ENCODE results near the gene MAP2. TPM values are rescaled to one million over a fixed set of nuclear protein-coding genes. Genes with fewer than 3 reads are reported as not detected.

Gene MAP2
- total and polyA plus RNA-seq, 4 donors: 0.70 to 4.2 (median 1.9) TPM

DNA sequence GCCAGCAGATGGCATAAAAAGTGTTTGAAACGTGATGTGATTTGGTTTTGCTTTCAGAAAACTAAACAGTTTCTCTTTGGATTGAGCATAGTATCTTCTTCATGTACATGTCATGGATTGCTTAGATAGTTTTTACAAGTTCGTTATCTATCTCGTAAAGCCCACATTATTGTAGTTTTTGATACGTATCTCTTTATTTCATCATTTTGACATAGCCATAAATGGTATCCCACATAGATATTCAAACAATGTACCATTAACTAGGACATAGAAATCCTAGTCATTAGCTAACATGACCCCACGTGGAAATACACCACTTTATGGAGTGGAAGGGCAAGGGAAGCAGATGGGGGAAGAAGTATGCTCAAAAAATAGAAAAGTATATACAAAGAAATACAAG, 93.6 kb downstream of the MAP2 start (continued):
- TF ChIP-seq, protein P1, sequence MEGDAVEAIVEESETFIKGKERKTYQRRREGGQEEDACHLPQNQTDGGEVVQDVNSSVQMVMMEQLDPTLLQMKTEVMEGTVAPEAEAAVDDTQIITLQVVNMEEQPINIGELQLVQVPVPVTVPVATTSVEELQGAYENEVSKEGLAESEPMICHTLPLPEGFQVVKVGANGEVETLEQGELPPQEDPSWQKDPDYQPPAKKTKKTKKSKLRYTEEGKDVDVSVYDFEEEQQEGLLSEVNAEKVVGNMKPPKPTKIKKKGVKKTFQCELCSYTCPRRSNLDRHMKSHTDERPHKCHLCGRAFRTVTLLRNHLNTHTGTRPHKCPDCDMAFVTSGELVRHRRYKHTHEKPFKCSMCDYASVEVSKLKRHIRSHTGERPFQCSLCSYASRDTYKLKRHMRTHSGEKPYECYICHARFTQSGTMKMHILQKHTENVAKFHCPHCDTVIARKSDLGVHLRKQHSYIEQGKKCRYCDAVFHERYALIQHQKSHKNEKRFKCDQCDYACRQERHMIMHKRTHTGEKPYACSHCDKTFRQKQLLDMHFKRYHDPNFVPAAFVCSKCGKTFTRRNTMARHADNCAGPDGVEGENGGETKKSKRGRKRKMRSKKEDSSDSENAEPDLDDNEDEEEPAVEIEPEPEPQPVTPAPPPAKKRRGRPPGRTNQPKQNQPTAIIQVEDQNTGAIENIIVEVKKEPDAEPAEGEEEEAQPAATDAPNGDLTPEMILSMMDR (IDR thresholded peaks at IDR 0.05; ENCODE audit: low read depth, low read length, missing input control): no peak
- no peak for TF ChIP-seq YY1 (IDR thresholded peaks at IDR 0.05)

DNA sequence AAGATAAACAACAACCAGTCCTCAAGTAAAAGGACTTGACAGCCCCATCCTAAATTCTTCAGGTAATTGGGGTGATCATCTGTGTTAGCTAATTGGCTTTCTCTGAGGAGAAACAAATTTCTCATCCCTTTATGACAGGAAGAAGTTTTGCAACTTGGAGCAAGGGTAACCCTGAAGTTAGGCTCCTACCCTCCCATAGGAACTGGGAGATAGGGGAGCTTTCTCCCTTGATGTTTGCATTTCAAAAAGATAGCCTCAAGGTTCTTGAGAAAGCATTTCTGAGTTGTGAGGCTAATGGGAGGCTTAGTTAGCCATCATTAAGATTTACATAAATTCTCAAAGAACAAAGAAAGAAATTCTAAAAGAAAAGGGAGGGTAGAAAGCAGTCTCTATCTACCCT, 95.4 kb downstream of the MAP2 start:
- Histone ChIP-seq H3K9ac (ENCODE audit: low read depth in 1 of 2, low read length in 2 of 2) (no peak overlapping the region), H3K9me3 (ENCODE audit: control insufficient read depth in 4 of 4, low read length in 3 of 4) (no peaks in the 10 kb centered on the region), H3K4me3 (ENCODE audit: low read depth in 1 of 3, low read length in 3 of 3) (no peak overlapping the region), H3K4me1 (ENCODE audit: control insufficient read depth in 4 of 4, insufficient read depth in 4 of 4, low read length in 3 of 4) (no peaks in the 10 kb centered on the region), H3K36me3 (ENCODE audit: control insufficient read depth in 4 of 4, insufficient read depth in 3 of 4, low read depth in 1 of 4, low read length in 3 of 4) (no peaks in the 10 kb centered on the region), H3K27ac (ENCODE audit: low read depth in 1 of 2, low read length in 2 of 2) (no peak overlapping the region), H3K27me3 (ENCODE audit: control insufficient read depth in 4 of 4, insufficient read depth in 4 of 4, low read length in 3 of 4) (no peaks in the 10 kb centered on the region)
- TF ChIP-seq NR2F2 (IDR thresholded peaks at IDR 0.05) (no peak), SP1 (IDR thresholded peaks at IDR 0.05) (no peak), GABPA (IDR thresholded peaks at IDR 0.05 in 1 of 2, conservative IDR thresholded peaks at IDR 0.05 in 1 of 2) (no peak), YY1 (IDR thresholded peaks at IDR 0.05) (no peak), EGR1 (IDR thresholded peaks at IDR 0.05; ENCODE audit: low read depth in 2 of 2) (no peak), FOXA2 (IDR thresholded peaks at IDR 0.05) (no peak), FOXA1 (IDR thresholded peaks at IDR 0.05) (no peak), TAF1 (conservative IDR thresholded peaks at IDR 0.05) (no peak), RXRA (IDR thresholded peaks at IDR 0.05) (no peak), HNF4G (IDR thresholded peaks at IDR 0.05) (no peak), HNF4A (conservative IDR thresholded peaks at IDR 0.05) (no peak), JUND (IDR thresholded peaks at IDR 0.05) (no peak), RAD21 (IDR thresholded peaks at IDR 0.05) (no peak)
- TF ChIP-seq, protein P2, sequence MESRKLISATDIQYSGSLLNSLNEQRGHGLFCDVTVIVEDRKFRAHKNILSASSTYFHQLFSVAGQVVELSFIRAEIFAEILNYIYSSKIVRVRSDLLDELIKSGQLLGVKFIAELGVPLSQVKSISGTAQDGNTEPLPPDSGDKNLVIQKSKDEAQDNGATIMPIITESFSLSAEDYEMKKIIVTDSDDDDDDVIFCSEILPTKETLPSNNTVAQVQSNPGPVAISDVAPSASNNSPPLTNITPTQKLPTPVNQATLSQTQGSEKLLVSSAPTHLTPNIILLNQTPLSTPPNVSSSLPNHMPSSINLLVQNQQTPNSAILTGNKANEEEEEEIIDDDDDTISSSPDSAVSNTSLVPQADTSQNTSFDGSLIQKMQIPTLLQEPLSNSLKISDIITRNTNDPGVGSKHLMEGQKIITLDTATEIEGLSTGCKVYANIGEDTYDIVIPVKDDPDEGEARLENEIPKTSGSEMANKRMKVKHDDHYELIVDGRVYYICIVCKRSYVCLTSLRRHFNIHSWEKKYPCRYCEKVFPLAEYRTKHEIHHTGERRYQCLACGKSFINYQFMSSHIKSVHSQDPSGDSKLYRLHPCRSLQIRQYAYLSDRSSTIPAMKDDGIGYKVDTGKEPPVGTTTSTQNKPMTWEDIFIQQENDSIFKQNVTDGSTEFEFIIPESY (IDR thresholded peaks at IDR 0.05): no peak
- TF ChIP-seq, protein P3, sequence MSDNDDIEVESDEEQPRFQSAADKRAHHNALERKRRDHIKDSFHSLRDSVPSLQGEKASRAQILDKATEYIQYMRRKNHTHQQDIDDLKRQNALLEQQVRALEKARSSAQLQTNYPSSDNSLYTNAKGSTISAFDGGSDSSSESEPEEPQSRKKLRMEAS (IDR thresholded peaks at IDR 0.05): no peak
- TF ChIP-seq, protein P4, sequence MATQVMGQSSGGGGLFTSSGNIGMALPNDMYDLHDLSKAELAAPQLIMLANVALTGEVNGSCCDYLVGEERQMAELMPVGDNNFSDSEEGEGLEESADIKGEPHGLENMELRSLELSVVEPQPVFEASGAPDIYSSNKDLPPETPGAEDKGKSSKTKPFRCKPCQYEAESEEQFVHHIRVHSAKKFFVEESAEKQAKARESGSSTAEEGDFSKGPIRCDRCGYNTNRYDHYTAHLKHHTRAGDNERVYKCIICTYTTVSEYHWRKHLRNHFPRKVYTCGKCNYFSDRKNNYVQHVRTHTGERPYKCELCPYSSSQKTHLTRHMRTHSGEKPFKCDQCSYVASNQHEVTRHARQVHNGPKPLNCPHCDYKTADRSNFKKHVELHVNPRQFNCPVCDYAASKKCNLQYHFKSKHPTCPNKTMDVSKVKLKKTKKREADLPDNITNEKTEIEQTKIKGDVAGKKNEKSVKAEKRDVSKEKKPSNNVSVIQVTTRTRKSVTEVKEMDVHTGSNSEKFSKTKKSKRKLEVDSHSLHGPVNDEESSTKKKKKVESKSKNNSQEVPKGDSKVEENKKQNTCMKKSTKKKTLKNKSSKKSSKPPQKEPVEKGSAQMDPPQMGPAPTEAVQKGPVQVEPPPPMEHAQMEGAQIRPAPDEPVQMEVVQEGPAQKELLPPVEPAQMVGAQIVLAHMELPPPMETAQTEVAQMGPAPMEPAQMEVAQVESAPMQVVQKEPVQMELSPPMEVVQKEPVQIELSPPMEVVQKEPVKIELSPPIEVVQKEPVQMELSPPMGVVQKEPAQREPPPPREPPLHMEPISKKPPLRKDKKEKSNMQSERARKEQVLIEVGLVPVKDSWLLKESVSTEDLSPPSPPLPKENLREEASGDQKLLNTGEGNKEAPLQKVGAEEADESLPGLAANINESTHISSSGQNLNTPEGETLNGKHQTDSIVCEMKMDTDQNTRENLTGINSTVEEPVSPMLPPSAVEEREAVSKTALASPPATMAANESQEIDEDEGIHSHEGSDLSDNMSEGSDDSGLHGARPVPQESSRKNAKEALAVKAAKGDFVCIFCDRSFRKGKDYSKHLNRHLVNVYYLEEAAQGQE (IDR thresholded peaks at IDR 0.05): no peak
- TF ChIP-seq, protein P5, sequence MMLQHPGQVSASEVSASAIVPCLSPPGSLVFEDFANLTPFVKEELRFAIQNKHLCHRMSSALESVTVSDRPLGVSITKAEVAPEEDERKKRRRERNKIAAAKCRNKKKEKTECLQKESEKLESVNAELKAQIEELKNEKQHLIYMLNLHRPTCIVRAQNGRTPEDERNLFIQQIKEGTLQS (IDR thresholded peaks at IDR 0.05): no peak
- TF ChIP-seq, protein P1 (IDR thresholded peaks at IDR 0.05; ENCODE audit: low read depth, low read length, missing input control): no peak
- DNase-seq (ENCODE audit: low spot score): no peak

Measured in liver (tissue), 9 donors.